GM19193 (cell line): Measurements from ENCODE around the gene RAB27A.

Experiments used
- POLR2A ChIP-seq: IDR thresholded peaks from 4 replicates; pipeline ENCODE4 v1.6.1; 2011; ENCODE audit not compliant: insufficient read depth, insufficient read length; ENCODE audit errors: extremely low read depth

Gene RAB27A

GRCh38 chr15:55168350-55168974 is 121.2 kb downstream of the RAB27A start:
- no peak for TF ChIP-seq POLR2A

GRCh38 chr15:55164284-55164683 is 125.3 kb downstream of the RAB27A start:
- no peak for TF ChIP-seq POLR2A
